HK-2 (cell line): Measurements from ENCODE around the gene FAM151A.
A peak's percentile ranks its signal among the peaks of the same experiment; 100 is the strongest.
"Not testable (repeated sequence)": the region's sequence is repeated elsewhere in the genome, so short reads cannot be mapped to it uniquely, and the experiment has no call there.

Experiments used
- DNase-seq: peaks from one replicate; pipeline ENCODE4 v3.0.0-alpha.2; 2018; ENCODE audit not compliant: unreplicated experiment

The FAM151A gene

GRCh38 chr1:54636461-54637446 lies 13.4 kb upstream of the FAM151A start:
- not testable (repeated sequence) for DNase-seq

- DNase-seq = not testable (repeated sequence)
Measured at GRCh38 chr1:54635804-54636203, 12.5 kb upstream of the FAM151A start.

DNA sequence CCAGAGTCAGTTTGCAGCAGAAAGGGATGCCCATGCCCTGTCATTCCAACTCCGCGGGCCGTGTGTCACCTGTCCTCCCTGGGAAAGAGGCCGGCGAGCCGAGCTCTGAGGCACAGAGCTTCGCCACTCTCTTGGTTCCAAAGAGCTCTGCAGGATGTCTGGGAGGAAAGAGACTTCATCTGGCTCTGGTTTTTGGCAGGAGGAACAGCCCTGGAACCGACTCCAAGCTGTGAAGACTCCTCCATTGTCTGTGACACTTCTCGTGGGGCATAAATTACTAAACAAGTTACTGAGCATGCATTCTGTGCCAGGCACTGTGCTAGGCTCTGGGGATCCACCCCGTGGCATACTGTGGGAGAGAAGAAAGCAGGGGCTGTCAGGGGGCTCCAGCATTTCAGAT lies 3.9 kb upstream of the FAM151A start:
- DNase-seq = no peak

GRCh38 chr1:54624466-54625464 lies 1.4 kb upstream of the FAM151A start:
- no peak for DNase-seq

- no peak for DNase-seq
Measured at GRCh38 chr1:54619749-54620148, 3.6 kb downstream of the FAM151A start.

- no peak for DNase-seq
Measured at GRCh38 chr1:54615531-54616279, 7.6 kb downstream of the FAM151A start.

DNA sequence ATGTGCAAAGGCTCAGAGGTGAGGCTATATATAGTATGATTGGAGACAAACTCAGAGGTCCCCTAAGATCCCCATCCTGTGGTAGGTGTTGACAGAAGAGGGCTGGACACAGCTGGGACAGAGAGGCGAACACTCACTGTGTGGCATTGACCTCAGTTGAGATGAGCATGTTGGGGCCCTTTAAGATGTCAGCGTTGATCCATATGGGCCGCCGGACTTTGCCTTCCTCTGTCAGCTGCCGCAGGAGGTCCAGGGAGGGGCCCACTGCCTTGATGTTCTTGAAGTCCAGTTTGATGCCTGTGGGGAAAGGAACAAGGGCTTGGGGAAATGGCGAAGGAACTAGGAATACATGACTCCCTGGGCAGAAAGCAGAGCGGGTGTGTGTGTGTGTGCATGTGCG lies 8.8 kb downstream of the FAM151A start:
- no peak for DNase-seq

DNA sequence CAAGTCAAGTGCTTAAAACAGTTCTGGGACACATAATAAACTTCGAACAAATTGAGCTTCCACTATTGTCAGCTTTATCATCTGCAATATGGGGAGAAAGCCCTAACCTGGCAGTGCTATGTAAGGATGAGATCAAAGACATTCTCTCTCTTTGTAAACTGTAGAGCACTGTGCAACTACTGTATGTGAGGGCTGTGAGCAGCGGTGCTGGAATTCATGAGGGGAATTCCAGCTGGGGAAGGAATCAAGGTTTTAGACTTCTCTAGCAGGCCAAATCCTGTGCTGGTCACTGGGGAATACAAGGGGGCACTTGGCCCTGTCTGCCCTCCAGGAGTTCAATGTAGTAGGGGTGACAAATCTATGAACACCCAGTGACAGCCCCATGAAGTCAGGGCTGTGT lies 9.3 kb downstream of the FAM151A start:
- DNase-seq = no peak

- no peak for DNase-seq
Measured at GRCh38 chr1:54611621-54612020, 11.7 kb downstream of the FAM151A start.

DNA sequence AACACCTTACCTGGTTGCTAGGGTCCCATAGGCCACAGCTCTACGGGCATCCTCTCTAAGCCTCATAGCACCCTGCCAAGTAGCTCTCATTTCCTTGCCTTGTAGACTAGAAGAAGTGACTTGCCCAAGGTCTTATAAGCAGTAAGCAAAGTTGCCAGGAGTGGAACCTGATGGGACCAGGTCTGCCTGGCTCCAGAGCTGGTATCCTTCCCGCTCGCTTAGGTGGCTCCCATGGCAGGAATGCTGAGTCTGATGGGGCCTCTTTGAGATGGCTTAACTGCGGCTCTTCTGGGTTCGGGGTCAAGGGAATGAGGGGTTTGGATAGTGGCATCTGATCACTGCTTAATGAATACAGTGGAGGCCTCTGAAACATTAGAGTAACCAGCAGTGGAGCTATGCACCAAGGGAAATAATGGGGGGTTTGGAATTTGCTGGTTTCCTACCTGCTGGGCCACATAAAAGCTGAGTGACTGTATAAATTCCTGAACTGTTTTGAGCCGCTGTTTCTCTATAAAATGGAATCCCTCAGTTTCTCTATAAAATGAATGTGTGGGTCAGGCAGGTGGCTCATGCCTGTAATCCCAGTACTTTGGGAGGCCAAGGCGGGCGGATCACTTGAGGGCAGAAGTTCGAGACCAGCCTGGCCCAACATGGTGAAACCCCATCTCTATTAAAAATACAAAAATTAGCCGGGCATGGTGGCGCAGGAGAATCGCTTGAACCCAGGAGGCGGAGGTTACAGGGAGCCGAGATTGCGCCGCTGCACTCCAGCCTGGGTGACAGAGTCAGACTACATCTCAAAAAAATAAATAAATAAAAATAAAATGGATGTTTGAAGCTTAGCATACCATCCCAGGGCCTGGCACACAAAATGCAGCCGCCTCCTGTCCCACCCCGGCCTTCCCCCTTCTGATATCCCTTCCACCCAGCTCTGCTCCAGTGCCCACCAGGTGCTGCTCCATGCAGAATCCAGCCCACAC lies 12.4 kb downstream of the FAM151A start:
- no peak for DNase-seq

DNA sequence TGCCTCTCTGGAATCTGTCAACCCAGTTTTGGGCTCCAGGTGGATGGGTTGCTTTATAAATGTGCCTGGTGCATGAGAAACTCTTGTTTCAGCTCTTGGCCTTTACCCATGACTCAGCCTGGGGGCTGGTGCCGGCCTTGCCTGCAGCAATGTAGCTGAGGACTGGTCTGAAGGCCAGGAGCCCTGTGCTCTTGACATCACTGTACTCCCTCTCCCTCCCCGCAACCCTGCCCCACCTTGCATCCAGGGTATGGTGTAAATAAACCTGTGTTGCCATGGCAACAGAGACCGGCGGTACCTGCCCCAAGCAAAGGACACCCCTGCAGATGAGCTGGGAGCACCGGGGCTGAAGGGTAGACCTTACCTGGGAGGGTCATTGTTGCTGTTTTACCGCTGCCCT lies 13.3 kb downstream of the FAM151A start:
- DNase-seq = no peak

- DNase-seq = no peak
Measured at GRCh38 chr1:54609301-54609921, 13.9 kb downstream of the FAM151A start.

- DNase-seq = no peak
Measured at GRCh38 chr1:54608566-54609230, 14.6 kb downstream of the FAM151A start.

GRCh38 chr1:54607821-54608565 lies 15.3 kb downstream of the FAM151A start:
- no peak for DNase-seq

- no peak for DNase-seq
Measured at GRCh38 chr1:54606990-54607325, 16.4 kb downstream of the FAM151A start.

- no peak for DNase-seq
Measured at GRCh38 chr1:54606096-54606989, 17.0 kb downstream of the FAM151A start.

DNA sequence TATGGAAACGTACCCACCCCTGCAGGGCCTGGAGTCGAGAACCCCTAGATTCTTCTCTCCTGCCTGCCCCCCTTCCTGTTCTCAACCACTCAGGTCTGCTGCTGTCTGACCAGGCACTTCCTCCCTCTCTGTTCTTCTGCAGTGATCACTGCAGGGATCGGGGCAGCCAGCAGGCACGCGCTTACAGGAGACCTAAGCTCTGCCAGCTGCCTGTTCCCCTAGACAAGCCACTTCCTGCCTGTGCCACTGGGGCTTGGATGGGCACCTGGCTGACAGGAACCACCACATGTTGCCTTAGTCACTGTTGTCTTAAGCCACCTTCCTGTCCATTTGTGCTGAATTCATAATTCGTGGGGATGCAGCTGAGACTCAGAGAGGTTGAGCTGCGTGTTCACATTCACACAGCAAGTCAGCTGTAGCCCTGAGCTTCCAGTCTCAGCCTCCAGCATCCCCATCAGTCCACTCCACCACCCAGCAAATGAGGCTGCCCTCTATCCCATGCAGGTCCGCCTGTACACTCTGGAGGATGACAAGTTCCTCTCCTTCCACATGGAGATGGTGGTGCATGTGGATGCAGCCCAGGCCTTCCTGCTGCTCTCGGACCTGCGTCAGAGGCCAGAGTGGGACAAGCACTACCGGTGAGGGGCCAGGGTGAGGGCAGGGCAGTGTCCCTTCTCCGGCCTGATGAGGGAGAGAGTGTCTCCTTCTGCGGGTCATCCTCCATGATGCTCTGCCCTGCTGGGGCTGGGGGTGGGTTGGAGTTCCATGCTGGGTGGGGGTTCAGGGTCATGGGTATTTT lies 18.6 kb downstream of the FAM151A start:
- DNase-seq = peak; percentile 20
